AG10803 (cell line): ENCODE results near the gene GASK1B.

Experiments used
- DNase-seq: peaks from one replicate; pipeline ENCODE4 v3.0.0; 2010; ENCODE audit warnings: low read depth
- H3K4me3 ChIP-seq: 2 replicates; pipeline ENCODE4 v1.5.1; 2011; ENCODE audit warnings: mild to moderate bottlenecking, low read length, control low read depth
- TF ChIP-seq, protein P1 (sequence below): conservative IDR thresholded peaks from 2 replicates; pipeline ENCODE4 v1.5.1; 2011; ENCODE audit warnings: mild to moderate bottlenecking, low read length, control low read depth, inconsistent platforms

GASK1B gene

DNA sequence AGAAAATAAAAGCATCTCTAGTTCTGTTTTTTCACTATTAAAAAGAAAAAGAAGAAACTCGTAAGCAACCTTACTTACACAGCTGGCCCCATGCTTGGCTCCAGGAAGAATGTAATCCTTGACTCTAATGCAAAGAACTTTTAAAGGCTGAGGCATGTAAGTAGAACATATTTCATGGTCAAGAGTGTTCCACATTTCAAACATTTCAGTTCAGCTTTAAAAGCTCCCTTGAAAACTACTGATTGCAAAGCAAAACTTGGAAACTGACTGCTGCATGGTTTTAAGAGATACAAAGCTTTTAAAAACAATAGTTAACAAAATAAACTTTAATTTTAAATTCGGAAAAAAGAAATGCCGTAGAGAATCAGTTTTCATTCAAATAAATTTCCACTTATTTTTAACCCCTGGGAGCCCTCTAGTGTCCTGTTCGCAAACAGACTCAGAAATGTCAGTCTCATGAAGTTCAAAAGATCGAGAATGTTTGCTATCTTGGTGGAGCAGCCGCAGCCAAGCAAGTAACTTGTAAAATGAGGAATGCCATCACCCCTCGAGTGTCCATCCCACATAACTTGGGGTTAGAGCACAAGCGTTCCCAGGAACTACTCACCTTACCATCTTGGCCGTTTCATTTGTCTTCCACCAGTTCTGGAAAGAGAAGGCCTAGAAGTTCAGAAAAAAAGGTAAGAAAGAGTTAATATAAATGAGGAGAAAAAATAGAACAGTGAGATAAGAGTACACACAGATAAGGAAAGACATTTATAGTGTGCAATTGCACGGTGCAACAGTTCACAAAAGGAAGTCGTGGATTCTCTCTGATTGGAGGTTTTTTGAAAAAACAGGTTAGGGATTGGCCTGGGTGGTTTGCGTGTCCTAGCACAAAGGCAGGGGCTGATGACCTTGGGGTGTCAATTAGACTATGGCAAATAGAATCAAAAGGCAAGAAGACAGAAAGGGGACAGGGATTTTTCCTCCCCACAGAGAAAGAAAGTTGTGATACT lies at the start of gene GASK1B:
TSS of gene GASK1B (minus strand) at position 765 of the 998 bp plus-strand sequence. CDS start 1,650 bp downstream, outside the sequence.
- H3K4me3 ChIP-seq, result peak within 1 kb of the TSS; percentile 57
- TF ChIP-seq, protein P1, sequence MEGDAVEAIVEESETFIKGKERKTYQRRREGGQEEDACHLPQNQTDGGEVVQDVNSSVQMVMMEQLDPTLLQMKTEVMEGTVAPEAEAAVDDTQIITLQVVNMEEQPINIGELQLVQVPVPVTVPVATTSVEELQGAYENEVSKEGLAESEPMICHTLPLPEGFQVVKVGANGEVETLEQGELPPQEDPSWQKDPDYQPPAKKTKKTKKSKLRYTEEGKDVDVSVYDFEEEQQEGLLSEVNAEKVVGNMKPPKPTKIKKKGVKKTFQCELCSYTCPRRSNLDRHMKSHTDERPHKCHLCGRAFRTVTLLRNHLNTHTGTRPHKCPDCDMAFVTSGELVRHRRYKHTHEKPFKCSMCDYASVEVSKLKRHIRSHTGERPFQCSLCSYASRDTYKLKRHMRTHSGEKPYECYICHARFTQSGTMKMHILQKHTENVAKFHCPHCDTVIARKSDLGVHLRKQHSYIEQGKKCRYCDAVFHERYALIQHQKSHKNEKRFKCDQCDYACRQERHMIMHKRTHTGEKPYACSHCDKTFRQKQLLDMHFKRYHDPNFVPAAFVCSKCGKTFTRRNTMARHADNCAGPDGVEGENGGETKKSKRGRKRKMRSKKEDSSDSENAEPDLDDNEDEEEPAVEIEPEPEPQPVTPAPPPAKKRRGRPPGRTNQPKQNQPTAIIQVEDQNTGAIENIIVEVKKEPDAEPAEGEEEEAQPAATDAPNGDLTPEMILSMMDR, result peak; percentile 89
- DNase-seq, result peak; percentile 65

DNA sequence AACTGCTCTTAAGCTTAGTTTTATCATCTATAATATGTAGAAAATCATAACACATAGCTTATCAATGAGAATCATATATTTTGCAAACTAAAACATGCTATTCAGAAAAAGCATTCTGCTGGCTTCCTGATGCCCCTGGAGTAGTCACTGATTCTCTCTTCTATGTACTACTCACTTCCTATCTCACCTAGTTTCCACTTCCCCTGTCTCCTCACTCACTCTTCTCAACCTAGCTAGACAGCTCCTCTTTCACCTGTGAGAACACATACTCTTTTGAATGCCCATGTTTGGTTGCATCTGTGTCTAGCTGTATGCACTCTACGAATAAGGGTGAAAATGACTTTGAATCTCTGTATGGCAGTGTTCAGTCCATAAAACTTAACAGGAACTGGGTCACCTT lies 46.8 kb upstream of the GASK1B start:
- no peak overlapping the region for H3K4me3 ChIP-seq
- DNase-seq, result no peak
- TF ChIP-seq, protein P1, result no peak

DNA sequence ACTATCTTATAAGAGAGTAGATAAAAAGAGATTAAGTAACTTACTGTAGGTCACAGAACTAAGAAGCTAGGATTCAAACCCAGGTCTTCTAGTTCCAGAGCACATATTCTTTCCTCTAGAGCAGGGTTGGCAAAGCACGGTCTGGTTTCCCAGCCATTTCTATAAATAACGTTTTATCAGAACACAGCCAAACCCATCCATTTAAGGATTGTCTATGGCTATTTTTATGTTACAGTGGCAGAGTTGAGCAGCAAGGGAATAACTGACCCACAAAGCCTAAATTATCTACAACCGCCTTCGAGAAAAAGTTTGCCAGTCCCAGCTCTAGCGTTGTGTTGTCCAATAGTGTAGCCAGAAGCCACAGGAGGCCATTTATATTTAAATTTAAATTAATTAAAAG lies 44.9 kb upstream of the GASK1B start:
- no peak overlapping the region for H3K4me3 ChIP-seq
- DNase-seq, result no peak
- TF ChIP-seq, protein P1, result no peak

DNA sequence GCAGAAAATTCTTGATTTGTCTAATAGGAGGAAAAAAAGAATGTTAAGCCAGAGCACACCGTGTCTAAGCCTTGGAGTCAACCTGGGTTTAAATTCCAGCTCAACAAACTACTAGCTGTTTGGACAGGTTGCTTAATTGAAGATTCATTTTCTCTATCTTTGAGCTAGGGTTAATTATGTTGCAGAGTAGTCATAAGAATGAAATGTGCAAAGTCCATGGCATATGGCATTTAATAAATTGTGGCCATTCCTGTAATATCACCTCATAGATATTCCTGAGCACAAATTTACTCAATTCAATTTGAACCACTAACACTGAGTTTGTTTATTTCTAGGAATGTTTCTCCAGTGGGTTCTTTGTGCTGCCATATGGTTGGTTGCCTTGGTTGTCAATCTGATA lies 42.0 kb upstream of the GASK1B start:
- no peak for DNase-seq
- TF ChIP-seq, protein P1, result no peak
- no peak overlapping the region for H3K4me3 ChIP-seq

DNA sequence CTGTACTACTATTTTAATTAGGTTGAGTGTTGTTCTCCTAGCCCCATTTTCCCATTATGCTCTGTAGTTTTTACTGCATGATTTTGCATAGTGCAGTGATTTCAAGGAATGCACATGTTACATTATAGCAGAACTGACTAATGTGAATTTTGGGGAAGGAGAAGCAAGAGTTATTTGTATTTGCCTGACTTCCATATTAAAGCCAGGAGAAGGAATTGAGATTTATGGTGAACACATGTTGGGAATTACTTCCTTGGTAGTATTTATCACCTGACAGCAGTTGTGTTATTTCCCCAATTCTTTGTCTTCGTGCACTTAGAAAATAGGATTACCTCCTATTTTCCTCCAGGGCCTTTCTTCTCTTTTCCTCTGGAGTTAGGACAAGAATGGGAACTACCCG lies 40.6 kb upstream of the GASK1B start:
- TF ChIP-seq, protein P1, result no peak
- DNase-seq, result no peak
- no peak overlapping the region for H3K4me3 ChIP-seq

DNA sequence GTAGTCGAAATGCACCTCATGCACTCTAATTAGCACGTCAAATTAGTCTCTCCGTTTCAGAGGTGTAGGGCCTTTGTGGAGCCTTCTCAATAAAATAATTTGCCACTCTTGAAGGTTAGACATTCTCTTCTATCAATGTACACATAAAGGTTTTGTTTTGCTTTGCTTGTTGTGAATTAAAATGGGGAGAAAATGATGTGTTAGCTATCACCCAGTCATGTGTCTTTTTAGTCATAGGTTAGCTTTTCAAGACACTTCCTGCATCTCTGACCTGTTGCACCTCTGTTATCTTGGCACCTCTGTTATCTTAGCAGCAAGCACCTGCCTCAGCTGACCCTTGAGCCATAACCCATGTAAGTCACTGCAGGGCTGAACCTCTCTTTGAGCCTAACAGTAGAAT lies 38.4 kb upstream of the GASK1B start:
- TF ChIP-seq, protein P1, result no peak
- DNase-seq, result no peak
- peak overlapping the region; percentile 60 for H3K4me3 ChIP-seq
